ENCODE data around the gene HSD17B7. TPM values are rescaled to one million over a fixed set of nuclear protein-coding genes. Genes with fewer than 3 reads are reported as not detected.

Gene HSD17B7
- total RNA-seq, 1 donor from 2014 or later: 19.2 TPM

DNA sequence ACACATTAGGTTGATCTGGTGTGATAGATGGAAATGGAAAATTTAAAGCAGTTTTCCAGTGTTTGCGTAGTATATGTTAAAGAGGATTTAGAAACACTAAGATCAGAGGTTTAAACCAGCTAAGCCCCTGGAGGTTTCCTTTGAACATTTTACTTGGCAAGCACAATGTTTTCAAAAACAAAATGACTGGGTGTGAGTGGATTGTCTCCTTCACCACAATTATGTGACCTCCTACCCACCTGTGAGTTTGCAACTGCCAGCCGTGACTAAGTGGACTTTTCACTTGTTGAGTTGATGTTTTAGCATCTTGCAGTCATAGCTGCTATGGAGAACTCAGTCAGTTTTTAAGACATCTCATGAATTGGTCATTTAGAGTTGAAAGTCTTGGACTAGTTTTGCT lies 65.8 kb downstream of the HSD17B7 start:
- DNase-seq (ENCODE audit: low read depth in 2 of 2): peak; percentile 60 to 97

DNA sequence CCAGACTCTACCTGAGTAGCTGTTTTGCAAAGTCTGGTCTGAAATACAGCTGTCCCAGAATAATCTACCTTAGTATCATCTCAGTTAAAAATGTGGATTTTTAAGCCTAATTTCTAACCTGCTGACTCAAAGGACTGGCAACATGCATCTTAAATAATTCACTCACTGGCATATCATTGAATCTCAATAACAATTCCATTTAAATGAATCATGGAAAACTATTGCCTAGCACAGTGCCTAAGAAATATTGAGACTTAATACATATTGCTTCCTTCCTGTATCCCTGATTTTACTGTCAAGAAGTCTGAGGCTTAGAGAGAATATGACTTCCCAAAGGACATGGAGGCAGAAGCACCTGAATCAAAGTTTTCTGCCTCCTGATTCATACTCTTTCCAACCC lies 67.3 kb downstream of the HSD17B7 start:
- DNase-seq (ENCODE audit: low read depth in 2 of 2): peak in 1 of 2 donors; percentile 78

DNA sequence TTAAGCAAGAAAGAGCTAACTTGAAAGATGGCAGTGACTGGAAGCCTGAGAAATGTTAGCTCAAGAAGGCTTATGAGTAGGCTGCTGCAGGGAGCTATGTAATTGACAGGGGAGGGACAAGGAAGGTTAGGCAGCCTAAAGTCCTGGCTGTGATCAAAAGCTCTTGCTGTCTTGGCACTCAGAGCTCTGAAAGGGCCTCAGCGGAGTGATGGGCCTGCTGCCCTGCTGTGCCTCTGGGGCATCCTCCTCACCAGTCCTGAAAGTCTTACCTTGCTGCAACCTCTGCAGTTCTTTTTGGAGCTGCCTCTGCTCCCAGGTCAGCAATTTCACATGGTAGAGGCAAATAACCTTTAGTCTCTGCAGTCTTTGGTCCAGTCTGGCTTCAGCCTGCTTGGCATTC lies 68.7 kb downstream of the HSD17B7 start:
- DNase-seq (ENCODE audit: low read depth in 2 of 2): no peak

DNA sequence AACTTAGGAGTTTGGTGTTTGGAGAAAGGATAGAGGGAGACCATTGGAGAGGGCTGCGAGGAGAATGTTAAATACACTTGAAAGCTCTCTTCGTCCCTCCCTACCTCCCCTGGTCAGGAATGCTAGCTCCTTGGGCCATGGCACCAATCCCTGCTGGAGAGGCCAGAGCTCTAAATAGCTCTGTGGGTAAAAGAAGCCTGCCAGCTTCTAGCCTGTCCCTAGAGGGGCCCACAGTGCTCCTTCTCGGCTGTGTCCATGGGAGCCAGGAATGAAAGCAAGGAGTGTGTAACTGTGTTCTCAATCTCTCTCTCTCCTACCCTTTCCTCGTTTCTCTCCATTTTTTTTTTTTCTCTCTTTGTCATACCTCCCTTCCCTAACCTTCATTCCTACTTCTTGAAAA lies 70.6 kb downstream of the HSD17B7 start, which contains the start of gene CCDC190:
TSS of gene CCDC190 (minus strand) at position 75 of the 400 bp plus-strand sequence. CDS start 1,529 bp downstream, outside the sequence.
- DNase-seq (ENCODE audit: low read depth in 2 of 2): no peak

DNA sequence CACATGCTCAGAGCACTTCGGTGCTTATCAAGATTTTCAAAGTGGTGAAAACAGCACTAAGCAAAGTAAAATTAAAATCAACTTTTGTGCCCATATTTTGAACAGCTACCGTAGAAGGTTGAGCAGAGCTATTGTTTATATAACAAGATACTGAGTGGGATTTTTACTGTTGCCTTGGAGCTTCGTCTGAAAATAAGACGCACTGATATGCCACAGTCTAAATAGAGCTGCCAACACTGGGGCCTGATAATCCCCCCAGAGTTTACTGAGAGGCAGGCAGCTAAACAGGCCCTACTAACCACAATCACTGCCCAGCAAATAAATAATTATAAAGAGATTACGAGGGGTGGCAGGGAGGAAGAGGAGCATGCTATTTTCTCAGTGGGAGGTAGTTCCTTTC lies 71.1 kb downstream of the HSD17B7 start:
- no peak for DNase-seq (ENCODE audit: low read depth in 2 of 2)

Other genes with a start within 250 kb of the HSD17B7 start
- 37.9 and 41.2 TPM in 2 replicates for gene UAP1, start 229.0 kb upstream of the HSD17B7 start, total RNA-seq
- 3.4 and 9.2 TPM in 2 replicates for gene DDR2, start 158.2 kb upstream of the HSD17B7 start, total RNA-seq
- gene CCDC190, start 70.5 kb downstream of the HSD17B7 start, total RNA-seq: under 0.01 and 0.22 TPM in 2 replicates

Measured in lung microvascular endothelial cell (primary cell).